HEK293 (cell line): ENCODE results near the gene UBE2D3.

Experiments used
- CTCF ChIA-PET: fragments of 350-600 bp; formaldehyde crosslinking; extraction: SDS; loops from one replicate; lab custom pipeline; 2021; ENCODE audit warnings: antibody characterized with exemption; lab: Yijun Ruan, JAX
- POLR2A ChIA-PET: fragments of 300-600 bp; formaldehyde crosslinking; extraction: SDS; loops from one replicate; lab custom pipeline; 2020; ENCODE audit warnings: antibody characterized with exemption, inconsistent platforms; lab: Yijun Ruan, JAX
- H3K27ac ChIP-seq: fragments of 200-500 bp; sonication (Bioruptor generic); 2 replicates; pipeline ENCODE4 v1.5.1; 2014; ENCODE audit warnings: low read depth, low read length, control low read depth, inconsistent platforms; ENCODE audit errors: extremely low read depth
- H3K36me3 ChIP-seq, 2 experiments: fragments of 200-500 bp in 1 of 2; sonication (Bioruptor generic) in 1 of 2; 1 replicate in 1 of 2; 2 replicates in 1 of 2; pipeline ENCODE4 v1.5.1; 2014 to 2017; ENCODE audit warnings: inconsistent platforms in 2 of 2, low read length in 2 of 2; ENCODE audit not compliant: control insufficient read depth in 2 of 2, insufficient read depth in 1 of 2
- H3K4me1 ChIP-seq: fragments of 200-500 bp; sonication (Bioruptor generic); 2 replicates; pipeline ENCODE4 v1.5.1; 2014; ENCODE audit warnings: mild to moderate bottlenecking, low read length, inconsistent platforms; ENCODE audit not compliant: control insufficient read depth, insufficient read depth
- H3K4me3 ChIP-seq: 2 replicates; pipeline ENCODE4 v1.5.1; 2011; ENCODE audit warnings: low read depth, mild to moderate bottlenecking, control low read depth, low read length, moderate library complexity
- H3K9me3 ChIP-seq: fragments of 200-500 bp; sonication (Bioruptor generic); 2 replicates; pipeline ENCODE4 v1.5.1; 2014; ENCODE audit warnings: low read depth, low read length, inconsistent platforms; ENCODE audit not compliant: control insufficient read depth, insufficient read depth
- BCL11B ChIP-seq: fragments of 450-650 bp; formaldehyde crosslinking; IDR thresholded peaks from 2 replicates; pipeline ENCODE4 v1.5.1; 2016; ENCODE audit warnings: low read depth, missing biosample characterization, missing genetic modification characterization
- HIC1 ChIP-seq: fragments of 450-650 bp; formaldehyde crosslinking; IDR thresholded peaks from 2 replicates; pipeline ENCODE4 v1.5.1; 2016; ENCODE audit warnings: missing biosample characterization, missing genetic modification characterization
- KLF17 ChIP-seq: fragments of 450-650 bp; formaldehyde crosslinking; IDR thresholded peaks from 2 replicates; pipeline ENCODE4 v1.5.1; 2016; ENCODE audit warnings: missing biosample characterization, missing genetic modification characterization
- PRDM1 ChIP-seq: fragments of 450-650 bp; formaldehyde crosslinking; IDR thresholded peaks from 2 replicates; pipeline ENCODE4; 2016; ENCODE audit warnings: missing biosample characterization, missing genetic modification characterization
- REST ChIP-seq: fragments of 450-650 bp; formaldehyde crosslinking; IDR thresholded peaks from 2 replicates; pipeline ENCODE4 v1.5.1; 2016; ENCODE audit warnings: missing biosample characterization, missing genetic modification characterization
- SP2 ChIP-seq: fragments of 450-650 bp; formaldehyde crosslinking; IDR thresholded peaks from 2 replicates; pipeline ENCODE4 v1.5.1; 2016; ENCODE audit warnings: missing biosample characterization, missing genetic modification characterization
- WT1 ChIP-seq: fragments of 450-650 bp; formaldehyde crosslinking; IDR thresholded peaks from 2 replicates; pipeline ENCODE4 v1.5.1; 2016; ENCODE audit warnings: missing biosample characterization, missing genetic modification characterization
- ZBTB17 ChIP-seq: fragments of 450-650 bp; formaldehyde crosslinking; IDR thresholded peaks from 2 replicates; pipeline ENCODE4 v1.5.1; 2016; ENCODE audit warnings: missing biosample characterization, missing genetic modification characterization
- ZBTB20 ChIP-seq: fragments of 450-650 bp; formaldehyde crosslinking; IDR thresholded peaks from 2 replicates; pipeline ENCODE4 v1.5.1; 2016; ENCODE audit warnings: missing biosample characterization, missing genetic modification characterization
- ZEB2 ChIP-seq: fragments of 450-650 bp; formaldehyde crosslinking; IDR thresholded peaks from 2 replicates; pipeline ENCODE4 v1.5.1; 2016; ENCODE audit warnings: missing biosample characterization, missing genetic modification characterization
- ZFP69B ChIP-seq: fragments of 450-650 bp; formaldehyde crosslinking; IDR thresholded peaks from 2 replicates; pipeline ENCODE4 v1.5.1; 2016; ENCODE audit warnings: missing biosample characterization, missing genetic modification characterization
- ZIC2 ChIP-seq: fragments of 450-650 bp; formaldehyde crosslinking; IDR thresholded peaks from 2 replicates; pipeline ENCODE4 v1.5.1; 2016; ENCODE audit warnings: missing biosample characterization, missing genetic modification characterization
- ZNF10 ChIP-seq: fragments of 450-650 bp; formaldehyde crosslinking; IDR thresholded peaks from 2 replicates; pipeline ENCODE4 v1.5.1; 2017; ENCODE audit warnings: missing biosample characterization, missing genetic modification characterization
- ZNF174 ChIP-seq: fragments of 450-650 bp; formaldehyde crosslinking; IDR thresholded peaks from 2 replicates; pipeline ENCODE4 v1.5.0; 2017; ENCODE audit warnings: missing biosample characterization, mild to moderate bottlenecking, missing genetic modification characterization
- ZNF24 ChIP-seq: fragments of 450-650 bp; formaldehyde crosslinking; IDR thresholded peaks from 2 replicates; pipeline ENCODE4 v1.5.1; 2016; ENCODE audit warnings: missing biosample characterization, missing genetic modification characterization
- ZNF335 ChIP-seq: fragments of 450-650 bp; formaldehyde crosslinking; conservative IDR thresholded peaks from 2 replicates; pipeline ENCODE4 v1.5.1; 2016; ENCODE audit warnings: missing biosample characterization, missing genetic modification characterization
- ZNF366 ChIP-seq: fragments of 450-650 bp; formaldehyde crosslinking; conservative IDR thresholded peaks from 2 replicates; pipeline ENCODE4 v1.5.1; 2016; ENCODE audit warnings: missing biosample characterization, missing genetic modification characterization
- ZNF391 ChIP-seq: fragments of 450-650 bp; formaldehyde crosslinking; IDR thresholded peaks from 2 replicates; pipeline ENCODE4 v1.5.1; 2016; ENCODE audit warnings: low read depth, missing biosample characterization, missing genetic modification characterization, borderline replicate concordance
- ZNF423 ChIP-seq: fragments of 450-650 bp; formaldehyde crosslinking; IDR thresholded peaks from 2 replicates; pipeline ENCODE4 v1.5.1; 2016; ENCODE audit warnings: missing biosample characterization, missing genetic modification characterization
- ZNF488 ChIP-seq: fragments of 450-650 bp; formaldehyde crosslinking; IDR thresholded peaks from 2 replicates; pipeline ENCODE4 v1.5.1; 2016; ENCODE audit warnings: missing biosample characterization, missing genetic modification characterization
- ZNF549 ChIP-seq: fragments of 450-650 bp; IDR thresholded peaks from 2 replicates; pipeline ENCODE4 v1.5.1; 2018; ENCODE audit warnings: missing biosample characterization, missing genetic modification characterization, mild to moderate bottlenecking, inconsistent platforms, moderate library complexity
- ZNF555 ChIP-seq: fragments of 450-650 bp; formaldehyde crosslinking; conservative IDR thresholded peaks from 2 replicates; pipeline ENCODE4 v1.5.1; 2017; ENCODE audit warnings: missing biosample characterization, mild to moderate bottlenecking, missing genetic modification characterization, inconsistent platforms
- ZNF785 ChIP-seq: fragments of 450-650 bp; formaldehyde crosslinking; IDR thresholded peaks from 2 replicates; pipeline ENCODE4 v1.5.1; 2016; ENCODE audit warnings: missing biosample characterization, missing genetic modification characterization
- ZXDB ChIP-seq: fragments of 450-650 bp; formaldehyde crosslinking; IDR thresholded peaks from 2 replicates; pipeline ENCODE4 v1.5.1; 2016; ENCODE audit warnings: missing biosample characterization, missing genetic modification characterization

Gene UBE2D3

GRCh38 chr4:102828497-102828808 is 1.1 kb upstream of the UBE2D3 start:
- POLR2A ChIA-PET: interaction anchor here (0.7 to 2.4 kb wide), 20 partner anchors 8 to 327 kb away, joined by 3 to 61 read pairs (median 4); partner anchors contain the start of genes CISD2 and MANBA
- TF ChIP-seq ZIC2 (tag by site-specific recombination) (0 out of 2 replicates have a peak, but pooled peaks have one; percentile 34), ZNF335 (tag by site-specific recombination) (0 out of 2 replicates have a peak, but pooled peaks have one; percentile 2), ZNF488 (tag by site-specific recombination) (no peak), KLF17 (tag by site-specific recombination) (0 out of 2 replicates have a peak, but pooled peaks have one; percentile 65), ZNF555 (tag by site-specific recombination) (no peak), REST (tag by site-specific recombination) (0 out of 2 replicates have a peak, but pooled peaks have one; percentile 43), ZFP69B (tag by site-specific recombination) (0 out of 2 replicates have a peak, but pooled peaks have one; percentile 52), PRDM1 (tag by site-specific recombination) (peak; percentile 75), ZNF10 (tag by site-specific recombination) (peak; percentile 66), ZNF366 (tag by site-specific recombination) (peak; percentile 10; the same call in 1 of the 2 replicates), ZNF391 (tag by site-specific recombination) (no peak), ZBTB20 (peak; percentile 52; the same call in 1 of the 2 replicates)
- no peaks in the 10 kb centered on the region for H3K4me1 ChIP-seq
- CTCF ChIA-PET: interaction anchor here (0.6 to 2.6 kb wide), 2 partner anchors 208 to 655 kb away, joined by 4 to 13 read pairs; no protein-coding TSS in a partner anchor
- peak overlapping the region; percentile 94 for H3K4me3 ChIP-seq
- peaks cover 0 to 28% of the 10 kb centered on the region in 2 experiments; a peak in 1 of 3 replicates for H3K36me3 ChIP-seq
- H3K9me3 ChIP-seq: no peaks in the 10 kb centered on the region
- peak overlapping the region; percentile 97 for H3K27ac ChIP-seq

GRCh38 chr4:102827674-102828496 is 534 bp upstream of the UBE2D3 start:
- H3K9me3 ChIP-seq: no peaks in the 10 kb centered on the region
- H3K4me3 ChIP-seq: peak overlapping the region; percentile 94
- H3K27ac ChIP-seq: peak overlapping the region; percentile 97
- no peaks in the 10 kb centered on the region for H3K4me1 ChIP-seq
- CTCF ChIA-PET: interaction anchor here (0.6 to 2.6 kb wide), 3 partner anchors 207 to 655 kb away, joined by 4 to 13 read pairs (median 5); no protein-coding TSS in a partner anchor
- POLR2A ChIA-PET: interaction anchor here (0.6 to 2.4 kb wide), 28 partner anchors 8 to 328 kb away, joined by 3 to 61 read pairs (median 3); partner anchors contain the start of genes CISD2 and MANBA
- peaks cover 0 to 34% of the 10 kb centered on the region in 2 experiments; a peak in 1 of 3 replicates for H3K36me3 ChIP-seq
- TF ChIP-seq BCL11B (tag by site-specific recombination): peak; percentile 0; the same call in 1 of the 2 replicates
- peak; percentile 11; the same call in 1 of the 2 replicates for TF ChIP-seq ZXDB (tag by site-specific recombination)
- peak; percentile 27 for TF ChIP-seq ZNF24 (tag by site-specific recombination)
- no peak for TF ChIP-seq ZNF549 (tag by site-specific recombination)
- peak; percentile 70 for TF ChIP-seq ZBTB20
- TF ChIP-seq ZBTB17: peak; percentile 61
- TF ChIP-seq ZNF423 (tag by site-specific recombination): peak; percentile 21; the same call in 1 of the 2 replicates
- TF ChIP-seq SP2 (tag by site-specific recombination): peak; percentile 86
- 0 out of 2 replicates have a peak, but pooled peaks have one; percentile 7 for TF ChIP-seq ZNF785 (tag by site-specific recombination)
- peak; percentile 85 for TF ChIP-seq HIC1 (tag by site-specific recombination)
- no peak; the same call in 1 of the 2 replicates for TF ChIP-seq KLF17 (tag by site-specific recombination)
- TF ChIP-seq ZNF174 (tag by site-specific recombination): no peak
- peak; percentile 85 for TF ChIP-seq ZEB2 (tag by site-specific recombination)
- peak; percentile 50; the same call in 1 of the 2 replicates for TF ChIP-seq WT1
